MM.1S (cell line): Measurements from ENCODE around the gene AADAT.
"Not testable (repeated sequence)": the region's sequence is repeated elsewhere in the genome, so short reads cannot be mapped to it uniquely, and the experiment has no call there.

ENCODE experiments used
- EZH2 ChIP-seq: fragments of 300-600 bp; sonication (generic); optimal IDR thresholded peaks from 2 replicates; pipeline ENCODE3; 2017; ENCODE audit warnings: low read depth, mild to moderate bottlenecking, antibody characterized with exemption, low read length, mixed read lengths
- TF ChIP-seq, protein P1 (sequence below): fragments of 300-600 bp; sonication (generic); IDR thresholded peaks from 2 replicates; pipeline ENCODE4 v1.5.1; 2016; ENCODE audit warnings: antibody characterized with exemption, low read length, mixed read lengths

GRCh38 chr4:170114183-170114582 lies 24.4 kb upstream of the AADAT start:
- TF ChIP-seq, protein P1, sequence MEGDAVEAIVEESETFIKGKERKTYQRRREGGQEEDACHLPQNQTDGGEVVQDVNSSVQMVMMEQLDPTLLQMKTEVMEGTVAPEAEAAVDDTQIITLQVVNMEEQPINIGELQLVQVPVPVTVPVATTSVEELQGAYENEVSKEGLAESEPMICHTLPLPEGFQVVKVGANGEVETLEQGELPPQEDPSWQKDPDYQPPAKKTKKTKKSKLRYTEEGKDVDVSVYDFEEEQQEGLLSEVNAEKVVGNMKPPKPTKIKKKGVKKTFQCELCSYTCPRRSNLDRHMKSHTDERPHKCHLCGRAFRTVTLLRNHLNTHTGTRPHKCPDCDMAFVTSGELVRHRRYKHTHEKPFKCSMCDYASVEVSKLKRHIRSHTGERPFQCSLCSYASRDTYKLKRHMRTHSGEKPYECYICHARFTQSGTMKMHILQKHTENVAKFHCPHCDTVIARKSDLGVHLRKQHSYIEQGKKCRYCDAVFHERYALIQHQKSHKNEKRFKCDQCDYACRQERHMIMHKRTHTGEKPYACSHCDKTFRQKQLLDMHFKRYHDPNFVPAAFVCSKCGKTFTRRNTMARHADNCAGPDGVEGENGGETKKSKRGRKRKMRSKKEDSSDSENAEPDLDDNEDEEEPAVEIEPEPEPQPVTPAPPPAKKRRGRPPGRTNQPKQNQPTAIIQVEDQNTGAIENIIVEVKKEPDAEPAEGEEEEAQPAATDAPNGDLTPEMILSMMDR, result not testable (repeated sequence)
- TF ChIP-seq EZH2, result not testable (repeated sequence)
